OCI-LY3 (cell line): Measurements from ENCODE around the gene CREBBP.

Experiments used
- EZH2phosphoT487 ChIP-seq: fragments of 200-600 bp; shearing (Covaris generic); IDR thresholded peaks from 2 replicates; pipeline ENCODE4 v1.6.1; 2018; ENCODE audit warnings: antibody characterized with exemption, mixed run types, low read depth
- TF ChIP-seq, protein P1 (sequence below): fragments of 200-600, 300-600 bp; sonication (generic); IDR thresholded peaks from 2 replicates; pipeline ENCODE4 v1.5.1; 2014; ENCODE audit warnings: antibody characterized with exemption, low read length, low read depth

DNA sequence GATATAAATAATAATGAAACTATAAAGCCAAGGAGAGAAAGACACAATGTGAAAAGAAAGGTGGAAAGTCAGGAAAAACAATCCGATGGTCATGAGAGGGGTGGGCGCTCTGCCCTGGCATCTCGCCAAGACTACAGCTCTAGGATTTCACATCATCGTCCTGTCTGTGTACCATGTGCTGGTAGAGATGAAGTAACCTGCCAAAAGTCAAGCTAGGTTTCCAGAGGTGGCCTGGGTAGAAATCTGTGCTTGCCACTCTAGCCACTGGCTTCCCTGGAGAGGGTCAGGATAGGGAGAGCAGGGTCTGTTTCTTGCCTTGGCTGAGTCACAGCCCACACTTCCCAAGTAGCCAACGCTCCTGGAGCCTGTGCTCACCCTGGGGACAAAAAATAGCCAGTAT is 132.2 kb downstream of the CREBBP start:
- TF ChIP-seq EZH2phosphoT487: no peak
- TF ChIP-seq, protein P1, sequence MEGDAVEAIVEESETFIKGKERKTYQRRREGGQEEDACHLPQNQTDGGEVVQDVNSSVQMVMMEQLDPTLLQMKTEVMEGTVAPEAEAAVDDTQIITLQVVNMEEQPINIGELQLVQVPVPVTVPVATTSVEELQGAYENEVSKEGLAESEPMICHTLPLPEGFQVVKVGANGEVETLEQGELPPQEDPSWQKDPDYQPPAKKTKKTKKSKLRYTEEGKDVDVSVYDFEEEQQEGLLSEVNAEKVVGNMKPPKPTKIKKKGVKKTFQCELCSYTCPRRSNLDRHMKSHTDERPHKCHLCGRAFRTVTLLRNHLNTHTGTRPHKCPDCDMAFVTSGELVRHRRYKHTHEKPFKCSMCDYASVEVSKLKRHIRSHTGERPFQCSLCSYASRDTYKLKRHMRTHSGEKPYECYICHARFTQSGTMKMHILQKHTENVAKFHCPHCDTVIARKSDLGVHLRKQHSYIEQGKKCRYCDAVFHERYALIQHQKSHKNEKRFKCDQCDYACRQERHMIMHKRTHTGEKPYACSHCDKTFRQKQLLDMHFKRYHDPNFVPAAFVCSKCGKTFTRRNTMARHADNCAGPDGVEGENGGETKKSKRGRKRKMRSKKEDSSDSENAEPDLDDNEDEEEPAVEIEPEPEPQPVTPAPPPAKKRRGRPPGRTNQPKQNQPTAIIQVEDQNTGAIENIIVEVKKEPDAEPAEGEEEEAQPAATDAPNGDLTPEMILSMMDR: no peak
